Measurements from ENCODE around the gene UNC5C. TPM values are rescaled to one million over a fixed set of nuclear protein-coding genes. Genes with fewer than 3 reads are reported as not detected.

Gene UNC5C
- total RNA-seq, 4 donors from 2014 or later = 1.6 to 4.4 (median 3.2) TPM

GRCh38 chr4:95232358-95233156 is 316.2 kb downstream of the UNC5C start:
- no peak for ATAC-seq
- Histone ChIP-seq H3K27me3 (no peaks in the 10 kb centered on the region), H3K4me1 (no peaks in the 10 kb centered on the region), H3K27ac (no peak overlapping the region), H3K4me3 (no peak overlapping the region), H3K36me3 (no peaks in the 10 kb centered on the region), H3K9me3 (no peaks in the 10 kb centered on the region)
- TF ChIP-seq POLR2A (IDR thresholded peaks at IDR 0.05) (no peak), POLR2AphosphoS5 (IDR thresholded peaks at IDR 0.05) (no peak), EP300 (IDR thresholded peaks at IDR 0.05) (no peak)
- TF ChIP-seq, protein P1, sequence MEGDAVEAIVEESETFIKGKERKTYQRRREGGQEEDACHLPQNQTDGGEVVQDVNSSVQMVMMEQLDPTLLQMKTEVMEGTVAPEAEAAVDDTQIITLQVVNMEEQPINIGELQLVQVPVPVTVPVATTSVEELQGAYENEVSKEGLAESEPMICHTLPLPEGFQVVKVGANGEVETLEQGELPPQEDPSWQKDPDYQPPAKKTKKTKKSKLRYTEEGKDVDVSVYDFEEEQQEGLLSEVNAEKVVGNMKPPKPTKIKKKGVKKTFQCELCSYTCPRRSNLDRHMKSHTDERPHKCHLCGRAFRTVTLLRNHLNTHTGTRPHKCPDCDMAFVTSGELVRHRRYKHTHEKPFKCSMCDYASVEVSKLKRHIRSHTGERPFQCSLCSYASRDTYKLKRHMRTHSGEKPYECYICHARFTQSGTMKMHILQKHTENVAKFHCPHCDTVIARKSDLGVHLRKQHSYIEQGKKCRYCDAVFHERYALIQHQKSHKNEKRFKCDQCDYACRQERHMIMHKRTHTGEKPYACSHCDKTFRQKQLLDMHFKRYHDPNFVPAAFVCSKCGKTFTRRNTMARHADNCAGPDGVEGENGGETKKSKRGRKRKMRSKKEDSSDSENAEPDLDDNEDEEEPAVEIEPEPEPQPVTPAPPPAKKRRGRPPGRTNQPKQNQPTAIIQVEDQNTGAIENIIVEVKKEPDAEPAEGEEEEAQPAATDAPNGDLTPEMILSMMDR (IDR thresholded peaks at IDR 0.05) = no peak
- 83 to 84% methylated on average over 7 of the region's 7 CpGs for WGBS, 2 donors (ENCODE audit: low coverage in 1 of 2)

DNA sequence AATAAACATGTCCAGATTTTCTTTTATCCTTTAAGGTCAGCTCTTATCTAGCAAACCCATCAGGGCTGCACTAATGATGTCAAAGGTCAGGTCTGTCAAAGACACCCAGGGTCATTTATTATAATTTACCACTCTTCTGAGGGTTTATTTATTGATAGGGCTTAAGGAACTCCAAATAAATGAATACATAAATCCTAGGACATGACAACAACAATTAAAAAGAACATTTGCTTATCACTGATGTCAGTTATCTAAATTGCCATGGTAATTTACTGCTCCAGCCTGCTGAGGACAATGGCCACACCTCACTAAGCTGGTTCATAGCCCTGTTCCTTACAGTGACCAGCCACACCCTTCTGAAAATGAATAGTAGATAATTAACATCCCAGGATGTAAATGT is 317.1 kb downstream of the UNC5C start:
- Histone ChIP-seq H3K36me3 (no peaks in the 10 kb centered on the region), H3K4me1 (no peaks in the 10 kb centered on the region), H3K27ac (no peak overlapping the region), H3K4me3 (no peak overlapping the region), H3K27me3 (no peaks in the 10 kb centered on the region), H3K9me3 (no peaks in the 10 kb centered on the region)
- no peak for ATAC-seq
- TF ChIP-seq POLR2A (IDR thresholded peaks at IDR 0.05) (no peak), POLR2AphosphoS5 (IDR thresholded peaks at IDR 0.05) (no peak), EP300 (IDR thresholded peaks at IDR 0.05) (no peak)
- TF ChIP-seq, protein P1 (IDR thresholded peaks at IDR 0.05) = no peak

GRCh38 chr4:95225849-95226248 is 322.9 kb downstream of the UNC5C start:
- no peaks in the 10 kb centered on the region for H3K9me3 ChIP-seq
- no peaks in the 10 kb centered on the region for H3K27me3 ChIP-seq
- no peak for ATAC-seq
- no peaks in the 10 kb centered on the region for H3K36me3 ChIP-seq
- H3K27ac ChIP-seq = no peak overlapping the region
- TF ChIP-seq POLR2A (IDR thresholded peaks at IDR 0.05) = no peak
- TF ChIP-seq POLR2AphosphoS5 (IDR thresholded peaks at IDR 0.05) = no peak
- TF ChIP-seq, protein P1 (IDR thresholded peaks at IDR 0.05) = no peak
- TF ChIP-seq EP300 (IDR thresholded peaks at IDR 0.05) = no peak
- no peaks in the 10 kb centered on the region for H3K4me1 ChIP-seq
- no peak overlapping the region for H3K4me3 ChIP-seq
- 35 to 79% methylated on average over 6 of the region's 6 CpGs for WGBS, 2 donors (ENCODE audit: low coverage in 1 of 2)

- 86 to 100% methylated on average over 3 of the region's 3 CpGs for WGBS, 2 donors (ENCODE audit: low coverage in 1 of 2)
- Histone ChIP-seq H3K27me3 (no peaks in the 10 kb centered on the region), H3K27ac (no peak overlapping the region), H3K4me1 (no peaks in the 10 kb centered on the region), H3K4me3 (no peak overlapping the region), H3K36me3 (no peaks in the 10 kb centered on the region), H3K9me3 (no peaks in the 10 kb centered on the region)
- ATAC-seq = no peak
- TF ChIP-seq, protein P1 (IDR thresholded peaks at IDR 0.05) = no peak
- TF ChIP-seq EP300 (IDR thresholded peaks at IDR 0.05) (no peak), POLR2AphosphoS5 (IDR thresholded peaks at IDR 0.05) (no peak), POLR2A (IDR thresholded peaks at IDR 0.05) (no peak)
These were observed 324.4 kb downstream of the UNC5C start for GRCh38 chr4:95224402-95224801.
